Spleen (tissue), 11 donors: ENCODE results near the gene RPL41. TPM values are rescaled to one million over a fixed set of nuclear protein-coding genes. Genes with fewer than 3 reads are reported as not detected.

Experiments
- DNase-seq: peaks from one replicate; pipeline ENCODE4 v3.0.0-alpha.2; 2020
- H3K27ac ChIP-seq, 8 donors: fragments of 200-600 bp; sonication (generic) in 7 of 8; 1 replicate in 4 of 8; 2 replicates in 4 of 8; pipeline versions ENCODE4 v1.5.0 to v1.8.0; 2016 to 2021; ENCODE audit warnings: inconsistent platforms in 4 of 8, mild to moderate bottlenecking in 4 of 8, moderate library complexity in 1 of 8
- H3K27me3 ChIP-seq, 7 donors: fragments of 200-600 bp; sonication (generic) in 6 of 7; replicated peaks in 1 of 7; 1 replicate in 4 of 7; 2 replicates in 3 of 7; pipeline versions ENCODE4 v1.5.0 to v1.8.0; 2016 to 2021; ENCODE audit warnings: inconsistent platforms in 3 of 7, mild to moderate bottlenecking in 1 of 7
- H3K36me3 ChIP-seq, 6 donors: fragments of 200-600 bp; sonication (generic) in 5 of 6; 1 replicate in 4 of 6; 2 replicates in 2 of 6; pipeline versions ENCODE4 v1.5.0 to v1.8.0; 2016 to 2021; ENCODE audit warnings: inconsistent platforms in 2 of 6
- H3K4me1 ChIP-seq, 6 donors: fragments of 200-600 bp; sonication (generic) in 5 of 6; 1 replicate in 3 of 6; 2 replicates in 3 of 6; pipeline versions ENCODE4 v1.5.0 to v1.8.0; 2016 to 2021; ENCODE audit warnings: inconsistent platforms in 3 of 6
- H3K4me3 ChIP-seq, 8 donors: fragments of 200-600 bp; sonication (generic) in 7 of 8; 1 replicate in 4 of 8; 2 replicates in 4 of 8; pipeline versions ENCODE4 v1.5.0 to v1.8.0; 2016 to 2021; ENCODE audit warnings: inconsistent platforms in 4 of 8, mild to moderate bottlenecking in 4 of 8, moderate library complexity in 2 of 8
- H3K9me3 ChIP-seq, 8 donors: fragments of 200-600 bp; sonication (generic) in 7 of 8; 1 replicate in 4 of 8; 2 replicates in 4 of 8; pipeline versions ENCODE4 v1.5.0 to v1.8.0; 2016 to 2021; ENCODE audit warnings: inconsistent platforms in 4 of 8
- POLR2A ChIP-seq, 3 donors: fragments of 450-650 bp; IDR thresholded peaks; one replicate each; pipeline ENCODE4 v1.5.1; 2017; ENCODE audit warnings: antibody characterized with exemption in 3 of 3, mild to moderate bottlenecking in 1 of 3
- POLR2AphosphoS5 ChIP-seq, 3 donors: sonication (generic); formaldehyde crosslinking; IDR thresholded peaks; one replicate each; pipeline ENCODE4 v1.5.1; 2017; ENCODE audit warnings: antibody characterized with exemption in 3 of 3
- WGBS, 5 donors: extraction: QIAGEN DNeasy Blood & Tissue Kit in 3 of 5; methylation state at CpG; one replicate each; pipeline versions ENCODE4 v1.1.5 to v1.1.7; 2013 to 2018; 5-methylcytosine and 5-hydroxymethylcytosine counted together
- intact Hi-C: fragments of 100-400 bp; cut with DNase I; formaldehyde crosslinking; loops from one replicate; pipeline ENCODE4 v1.15.0; 2023; ENCODE audit warnings: low total_unique reads
- polyA plus RNA-seq, 3 donors: library from polyadenylated mRNA; stranded (reverse); fragments of 200-250 nt; gene quantifications; one replicate each; pipeline ENCODE4 v1.2.1, GENCODE V29; 2013
- total RNA-seq, 7 donors: library from RNA; depleted of rRNA in 3 of 7; stranded (reverse); fragments of >200 nt in 3 of 7; fragmentation: NEBNext Ultra II Directional in 4 of 7; extraction: Animal tissue kit (Norgen Biotek cat#: 25700) in 4 of 7; gene quantifications; one replicate each; pipeline versions ENCODE4 v1.1.0 to v1.2.1, GENCODE V29; 2016 to 2021
- TF ChIP-seq, protein P1 (sequence below), 11 experiments: fragments of 200-600 bp in 7 of 11; fragments of 450-650 bp in 4 of 11; sonication (generic) in 4 of 11; IDR thresholded peaks in 8 of 11; conservative IDR thresholded peaks in 3 of 11; 1 replicate in 7 of 11; 2 replicates in 4 of 11; pipeline versions ENCODE4 v1.4.0 to v1.8.0; 2016 to 2021; ENCODE audit warnings: antibody characterized with exemption in 11 of 11, inconsistent platforms in 4 of 11, mild to moderate bottlenecking in 1 of 11
- donor health status: healthy with polysubstance abuse.
- donor health status: DM: no; HTN: no; CAD: no; lungs with moderate emphysema.
- donor health status: DM: no; HTN: no; CAD: no.
- donor health status: Bipolar disorder and iron deficiency.
- donor health status: healthy.
- donor health status: DM: no; HTN: no; CAD: no.
- donor health status: DM: yes; HTN: yes; CAD: no.

RPL41 gene
- total and polyA plus RNA-seq, 10 donors, result 2,138 to 9,352 (median 2,800) TPM

DNA sequence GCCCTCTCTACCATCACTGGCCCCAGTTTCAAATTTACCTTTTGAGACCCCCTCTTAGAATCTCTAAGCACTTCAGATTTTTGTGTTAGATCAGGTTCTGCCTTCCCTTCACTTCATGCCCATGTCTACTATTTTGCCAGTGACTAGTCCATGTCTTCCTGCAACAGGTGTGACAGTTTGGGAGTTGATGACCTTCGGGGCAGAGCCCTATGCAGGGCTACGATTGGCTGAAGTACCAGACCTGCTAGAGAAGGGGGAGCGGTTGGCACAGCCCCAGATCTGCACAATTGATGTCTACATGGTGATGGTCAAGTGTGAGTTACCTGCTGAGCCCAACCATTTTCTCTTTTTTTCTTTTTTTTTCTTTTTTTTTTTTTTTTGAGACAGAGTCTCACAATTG lies 17.8 kb upstream of the RPL41 start:
- no peak for DNase-seq
- Histone ChIP-seq H3K9me3 (no peaks in the 10 kb centered on the region), H3K27me3 (peaks cover 0 to 1% (median 0%) of the 10 kb centered on the region in 7 donors), H3K4me1 (peaks cover 5 to 20% (median 10%) of the 10 kb centered on the region in 6 donors), H3K4me3 (no peak overlapping the region), H3K36me3 (no peaks in the 10 kb centered on the region), H3K27ac (no peak overlapping the region)
- intact Hi-C loops, result no loop called here
- no peak for TF ChIP-seq POLR2AphosphoS5 (IDR thresholded peaks at IDR 0.05)
- TF ChIP-seq POLR2A (IDR thresholded peaks at IDR 0.05), result no peak
- TF ChIP-seq, protein P1, sequence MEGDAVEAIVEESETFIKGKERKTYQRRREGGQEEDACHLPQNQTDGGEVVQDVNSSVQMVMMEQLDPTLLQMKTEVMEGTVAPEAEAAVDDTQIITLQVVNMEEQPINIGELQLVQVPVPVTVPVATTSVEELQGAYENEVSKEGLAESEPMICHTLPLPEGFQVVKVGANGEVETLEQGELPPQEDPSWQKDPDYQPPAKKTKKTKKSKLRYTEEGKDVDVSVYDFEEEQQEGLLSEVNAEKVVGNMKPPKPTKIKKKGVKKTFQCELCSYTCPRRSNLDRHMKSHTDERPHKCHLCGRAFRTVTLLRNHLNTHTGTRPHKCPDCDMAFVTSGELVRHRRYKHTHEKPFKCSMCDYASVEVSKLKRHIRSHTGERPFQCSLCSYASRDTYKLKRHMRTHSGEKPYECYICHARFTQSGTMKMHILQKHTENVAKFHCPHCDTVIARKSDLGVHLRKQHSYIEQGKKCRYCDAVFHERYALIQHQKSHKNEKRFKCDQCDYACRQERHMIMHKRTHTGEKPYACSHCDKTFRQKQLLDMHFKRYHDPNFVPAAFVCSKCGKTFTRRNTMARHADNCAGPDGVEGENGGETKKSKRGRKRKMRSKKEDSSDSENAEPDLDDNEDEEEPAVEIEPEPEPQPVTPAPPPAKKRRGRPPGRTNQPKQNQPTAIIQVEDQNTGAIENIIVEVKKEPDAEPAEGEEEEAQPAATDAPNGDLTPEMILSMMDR (IDR thresholded peaks at IDR 0.05 in 8 of 11, conservative IDR thresholded peaks at IDR 0.05 in 3 of 11), result no peak
- 77 to 92% (median 82%) methylated on average over 3 of the region's 3 CpGs for WGBS, 5 donors

DNA sequence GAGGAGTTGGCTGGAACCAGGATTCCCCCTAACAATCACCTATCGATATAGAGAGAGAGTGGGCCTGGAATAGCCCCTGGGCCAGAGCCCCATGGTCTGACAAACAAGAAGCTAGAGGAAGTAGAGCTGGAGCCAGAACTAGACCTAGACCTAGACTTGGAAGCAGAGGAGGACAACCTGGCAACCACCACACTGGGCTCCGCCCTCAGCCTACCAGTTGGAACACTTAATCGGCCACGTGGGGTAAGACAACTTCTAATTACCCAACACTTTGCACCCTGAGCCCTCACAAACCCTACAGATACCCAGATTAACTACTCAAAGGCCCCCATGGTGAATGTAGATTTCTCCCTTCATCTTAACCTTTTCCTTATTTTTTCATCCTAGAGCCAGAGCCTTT lies 16.6 kb upstream of the RPL41 start:
- intact Hi-C loops, result no loop called here
- WGBS, 5 donors, result 83 to 96% (median 94%) methylated on average over 4 of the region's 4 CpGs
- Histone ChIP-seq H3K27ac (no peak overlapping the region), H3K4me1 (peaks cover 6 to 25% (median 15%) of the 10 kb centered on the region in 6 donors), H3K9me3 (no peaks in the 10 kb centered on the region), H3K4me3 (no peak overlapping the region), H3K27me3 (no peaks in the 10 kb centered on the region), H3K36me3 (no peaks in the 10 kb centered on the region)
- TF ChIP-seq, protein P1 (IDR thresholded peaks at IDR 0.05 in 8 of 11, conservative IDR thresholded peaks at IDR 0.05 in 3 of 11), result no peak
- TF ChIP-seq POLR2A (IDR thresholded peaks at IDR 0.05) (no peak), POLR2AphosphoS5 (IDR thresholded peaks at IDR 0.05) (no peak)
- no peak for DNase-seq

DNA sequence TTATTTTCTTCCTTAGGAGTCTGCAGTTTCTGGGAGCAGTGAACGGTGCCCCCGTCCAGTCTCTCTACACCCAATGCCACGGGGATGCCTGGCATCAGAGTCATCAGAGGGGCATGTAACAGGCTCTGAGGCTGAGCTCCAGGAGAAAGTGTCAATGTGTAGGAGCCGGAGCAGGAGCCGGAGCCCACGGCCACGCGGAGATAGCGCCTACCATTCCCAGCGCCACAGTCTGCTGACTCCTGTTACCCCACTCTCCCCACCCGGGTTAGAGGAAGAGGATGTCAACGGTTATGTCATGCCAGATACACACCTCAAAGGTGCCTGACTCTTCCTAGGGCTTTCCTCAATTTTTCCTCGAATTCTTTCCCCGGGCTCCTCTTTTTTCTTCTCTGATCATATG lies 15.4 kb upstream of the RPL41 start:
- WGBS, 5 donors, result 83 to 93% (median 85%) methylated on average over 14 of the region's 14 CpGs
- Histone ChIP-seq H3K27me3 (no peaks in the 10 kb centered on the region), H3K36me3 (no peaks in the 10 kb centered on the region), H3K4me3 (no peak overlapping the region), H3K27ac (no peak overlapping the region), H3K4me1 (peaks cover 15 to 38% (median 26%) of the 10 kb centered on the region in 6 donors), H3K9me3 (no peaks in the 10 kb centered on the region)
- no peak for DNase-seq
- intact Hi-C loops, result no loop called here
- TF ChIP-seq POLR2AphosphoS5 (IDR thresholded peaks at IDR 0.05), result no peak
- TF ChIP-seq POLR2A (IDR thresholded peaks at IDR 0.05), result no peak
- TF ChIP-seq, protein P1 (IDR thresholded peaks at IDR 0.05 in 8 of 11, conservative IDR thresholded peaks at IDR 0.05 in 3 of 11), result no peak

DNA sequence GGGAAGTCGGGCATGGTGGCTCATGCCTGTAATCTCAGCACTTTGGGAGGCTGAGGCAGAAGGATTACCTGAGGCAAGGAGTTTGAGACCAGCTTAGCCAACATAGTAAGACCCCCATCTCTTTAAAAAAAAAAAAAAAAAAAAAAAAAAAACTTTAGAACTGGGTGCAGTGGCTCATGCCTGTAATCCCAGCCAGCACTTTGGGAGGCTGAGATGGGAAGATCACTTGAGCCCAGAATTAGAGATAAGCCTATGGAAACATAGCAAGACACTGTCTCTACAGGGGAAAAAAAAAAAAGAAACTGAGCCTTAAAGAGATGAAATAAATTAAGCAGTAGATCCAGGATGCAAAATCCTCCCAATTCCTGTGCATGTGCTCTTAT lies 13.8 kb upstream of the RPL41 start:
- 71 to 93% (median 83%) methylated on average over 1 of the region's 1 CpG for WGBS, 5 donors

More for the DNA sequence above, 13.8 kb upstream of the RPL41 start:
- intact Hi-C loops, result no loop called here
- no peaks in the 10 kb centered on the region for H3K9me3 ChIP-seq
- H3K4me1 ChIP-seq, result peaks cover 19 to 49% (median 38%) of the 10 kb centered on the region in 6 donors
- TF ChIP-seq, protein P1 (IDR thresholded peaks at IDR 0.05 in 8 of 11, conservative IDR thresholded peaks at IDR 0.05 in 3 of 11), result no peak
- TF ChIP-seq POLR2A (IDR thresholded peaks at IDR 0.05), result no peak
- no peak for TF ChIP-seq POLR2AphosphoS5 (IDR thresholded peaks at IDR 0.05)
- H3K27ac ChIP-seq, result peak overlapping the region in 6 of 8 donors; percentile 85 to 94 (median 88)
- H3K4me3 ChIP-seq, result peak overlapping the region in 2 of 8 donors; percentile 92 to 93
- no peak for DNase-seq
- H3K36me3 ChIP-seq, result peaks cover 0 to 16% (median 12%) of the 10 kb centered on the region in 6 donors
- H3K27me3 ChIP-seq, result no peaks in the 10 kb centered on the region
